ENCODE data around the gene YBX1.
"Not testable (repeated sequence)": the region's sequence is repeated elsewhere in the genome, so short reads cannot be mapped to it uniquely, and the experiment has no call there.

YBX1 gene

GRCh38 chr1:42723511-42723910 lies 41.3 kb downstream of the YBX1 start:
- no peak for DNase-seq (ENCODE audit: low read depth)
- no peak for TF ChIP-seq CTCF (IDR thresholded peaks at IDR 0.05; ENCODE audit: control insufficient read depth, extremely low read depth, insufficient read depth)
- no peak overlapping the region for H3K4me3 ChIP-seq (ENCODE audit: low read depth, low read length)

DNA sequence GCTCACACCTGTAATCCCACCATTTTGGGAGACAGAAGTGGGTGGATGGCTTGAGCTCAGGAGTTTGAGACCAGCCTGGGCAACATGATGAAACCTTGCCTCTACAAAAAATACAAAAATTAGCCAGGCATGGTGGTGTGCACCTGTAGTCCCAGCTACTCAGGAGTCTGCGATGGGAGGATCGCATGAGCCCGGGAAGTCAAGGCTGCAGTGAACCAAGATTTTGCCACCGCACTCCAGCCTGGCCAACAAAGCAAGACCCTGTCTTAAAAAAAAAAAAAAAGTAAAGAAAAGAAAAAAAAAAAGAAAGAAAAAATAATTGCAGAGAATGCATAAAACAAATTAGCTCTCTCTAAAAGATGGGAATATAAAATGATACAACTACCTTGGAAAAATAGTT lies 43.6 kb downstream of the YBX1 start:
- DNase-seq (ENCODE audit: low read depth); H3K4me3 ChIP-seq (ENCODE audit: low read depth, low read length): not testable (repeated sequence)

GRCh38 chr1:42730002-42730401 lies 47.8 kb downstream of the YBX1 start:
- no peak overlapping the region for H3K4me3 ChIP-seq (ENCODE audit: low read depth, low read length)
- no peak for DNase-seq (ENCODE audit: low read depth)
- TF ChIP-seq CTCF (IDR thresholded peaks at IDR 0.05; ENCODE audit: control insufficient read depth, extremely low read depth, insufficient read depth): no peak

DNA sequence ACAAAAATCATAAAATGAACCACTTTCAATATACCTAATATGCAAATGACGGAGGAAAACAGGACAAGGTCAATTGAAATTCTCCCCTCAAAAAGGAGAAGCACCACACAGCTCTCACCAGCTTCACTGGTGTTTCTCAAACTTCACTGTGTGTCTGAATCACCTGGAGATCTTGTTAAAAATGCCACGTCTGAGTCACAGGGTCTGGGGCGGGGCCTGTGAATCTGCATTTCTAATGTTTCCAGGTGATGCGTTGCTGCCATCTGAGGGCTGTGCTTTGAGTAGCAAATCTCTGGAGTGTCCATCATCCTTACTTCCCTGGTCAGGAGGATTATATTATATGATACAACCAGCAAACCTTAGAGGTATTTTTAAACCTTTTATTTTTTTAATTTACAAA lies 48.8 kb downstream of the YBX1 start:
- no peak overlapping the region for H3K4me3 ChIP-seq (ENCODE audit: low read depth, low read length)
- TF ChIP-seq CTCF (IDR thresholded peaks at IDR 0.05; ENCODE audit: control insufficient read depth, extremely low read depth, insufficient read depth): peak; percentile 75
- DNase-seq (ENCODE audit: low read depth): peak; percentile 45

DNA sequence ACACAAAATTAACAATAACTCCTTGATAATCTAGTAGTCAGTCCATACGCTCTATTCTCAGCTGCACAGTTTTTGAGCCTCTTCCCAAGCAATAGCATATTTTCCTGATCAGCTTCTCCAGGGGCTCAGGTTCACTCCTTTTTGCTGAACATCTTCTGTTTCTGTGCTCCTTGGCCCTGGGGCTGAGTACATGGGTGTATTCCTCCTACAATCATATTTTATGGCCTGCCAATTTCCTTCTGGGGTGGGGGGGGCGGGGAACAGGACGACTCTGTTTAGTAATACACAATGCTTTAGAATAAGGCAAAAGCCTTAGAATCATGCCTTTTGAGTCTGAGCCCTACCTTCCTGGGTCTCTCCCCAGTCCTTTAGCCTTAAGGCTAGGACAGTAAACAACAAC lies 49.4 kb downstream of the YBX1 start:
- no peak for DNase-seq (ENCODE audit: low read depth)
- no peak for TF ChIP-seq CTCF (IDR thresholded peaks at IDR 0.05; ENCODE audit: control insufficient read depth, extremely low read depth, insufficient read depth)
- H3K4me3 ChIP-seq (ENCODE audit: low read depth, low read length): no peak overlapping the region

- no peak for DNase-seq (ENCODE audit: low read depth)
- no peak overlapping the region for H3K4me3 ChIP-seq (ENCODE audit: low read depth, low read length)
- no peak for TF ChIP-seq CTCF (IDR thresholded peaks at IDR 0.05; ENCODE audit: control insufficient read depth, extremely low read depth, insufficient read depth)
Observed at GRCh38 chr1:42732126-42732680, 50.0 kb downstream of the YBX1 start.

- no peak for TF ChIP-seq CTCF (IDR thresholded peaks at IDR 0.05; ENCODE audit: control insufficient read depth, extremely low read depth, insufficient read depth)
- DNase-seq (ENCODE audit: low read depth): no peak
- no peak overlapping the region for H3K4me3 ChIP-seq (ENCODE audit: low read depth, low read length)
Observed at GRCh38 chr1:42733415-42734200, 51.4 kb downstream of the YBX1 start.

All from LNCaP clone FGC (cell line).